HL-60/S4 treated with retinoic acid at 250 ng/mL for 4 days and 3 days (cell line): Measurements from ENCODE around the gene TDRD6.
"Not testable (repeated sequence)": the region's sequence is repeated elsewhere in the genome, so short reads cannot be mapped to it uniquely, and the experiment has no call there.

Experiments used
- in situ Hi-C: fragments of 300-500 bp; cut with MboI; formaldehyde crosslinking; loops from 2 replicates; pipeline ENCODE4 v1.7.0; 2022; ENCODE audit warnings: low sequenced_read_pairs

The TDRD6 gene

GRCh38 chr6:46687619-46688097, at the start of gene TDRD6:
Gene TDRD6 (plus strand): TSS chr6:46687885. CDS start chr6:46688129, 244 bp downstream.
- in situ Hi-C loops: no loop called here

DNA sequence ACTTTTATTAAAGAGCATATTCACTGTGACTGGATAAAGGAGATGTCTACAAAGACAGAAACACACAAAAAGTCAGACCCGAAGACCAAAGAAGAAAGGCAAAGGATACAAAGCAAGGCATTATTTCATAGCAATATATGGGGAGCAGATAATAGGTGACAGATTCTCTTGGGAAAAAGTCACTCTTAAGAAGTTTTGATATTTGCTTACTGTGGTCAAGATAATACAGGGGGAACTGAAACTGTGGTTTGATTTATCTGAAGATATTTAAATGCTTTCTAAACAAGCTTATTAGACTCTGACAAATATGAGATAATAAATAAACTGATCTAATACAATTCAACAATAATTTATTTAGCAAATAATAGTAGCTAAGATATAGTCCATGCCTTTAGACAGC, 49.8 kb upstream of the TDRD6 start:
- in situ Hi-C loops: no loop called here

DNA sequence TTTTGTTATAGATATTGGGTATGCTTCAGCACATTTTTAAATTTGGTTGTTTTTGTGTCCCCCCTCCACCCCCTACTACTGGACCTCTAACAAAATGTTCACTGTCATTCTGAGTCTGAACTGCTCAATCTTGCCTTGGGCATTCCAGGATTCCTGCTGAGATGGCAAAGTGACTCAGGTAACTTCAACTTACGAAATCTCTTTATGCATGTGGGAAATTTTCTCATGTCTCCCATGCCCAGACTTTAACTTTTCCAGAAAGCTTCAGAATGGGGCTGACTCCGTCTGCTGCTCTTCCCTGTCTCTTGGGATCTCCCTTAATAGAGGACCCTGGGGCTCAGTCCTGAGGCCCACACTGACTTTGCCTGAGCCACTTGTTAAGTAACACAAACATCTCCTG, 49.0 kb upstream of the TDRD6 start:
- in situ Hi-C loops: no loop called here

GRCh38 chr6:46642928-46643751, 44.5 kb upstream of the TDRD6 start:
- in situ Hi-C loops: no loop called here

- in situ Hi-C loops: no loop called here
Observed at GRCh38 chr6:46645265-46645664, 42.4 kb upstream of the TDRD6 start.

DNA sequence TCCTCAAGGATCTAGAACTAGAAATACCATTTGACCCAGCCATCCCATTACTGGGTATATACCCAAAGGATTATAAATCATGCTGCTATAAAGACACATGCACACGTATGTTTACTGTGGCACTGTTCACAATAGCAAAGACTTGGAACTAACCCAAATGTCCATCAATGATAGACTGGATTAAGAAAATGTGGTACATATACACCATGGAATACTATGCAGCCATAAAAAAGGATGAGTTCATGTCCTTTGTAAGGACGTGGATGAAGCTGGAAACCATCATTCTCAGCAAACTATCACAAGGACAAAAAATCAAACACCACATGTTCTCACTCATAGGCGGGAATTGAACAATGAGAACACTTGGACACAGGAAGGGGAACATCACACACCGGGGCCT, 39.6 kb upstream of the TDRD6 start:
- in situ Hi-C loops: not testable (repeated sequence)

DNA sequence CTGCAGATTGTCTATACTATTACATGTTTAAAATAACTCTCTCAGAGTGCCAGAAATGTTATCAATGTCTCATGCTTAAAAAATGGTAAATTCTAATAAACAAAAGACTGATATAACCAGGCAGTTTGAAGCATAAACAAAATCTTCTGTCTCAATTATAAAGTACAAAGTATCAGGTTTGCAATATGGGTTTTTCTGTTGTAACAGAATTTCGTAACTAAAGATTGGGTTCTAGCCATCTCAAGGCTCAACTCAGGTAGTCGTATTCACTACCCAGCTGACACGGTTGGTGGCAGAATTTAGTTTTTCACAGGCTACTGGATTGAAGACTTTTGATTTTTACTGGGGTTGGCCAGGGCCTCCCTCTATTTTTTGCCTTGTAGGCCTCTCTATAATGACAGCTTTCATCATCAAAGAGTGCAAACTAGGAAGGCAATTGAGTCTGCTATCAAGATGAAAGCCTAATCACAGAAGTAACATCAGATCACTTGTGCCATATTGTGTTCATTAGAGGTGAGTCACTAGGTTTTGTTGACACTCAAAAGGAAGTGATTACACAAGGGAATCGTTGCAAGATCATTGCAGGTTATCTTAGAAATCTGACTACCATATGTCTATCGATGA, 38.7 kb upstream of the TDRD6 start:
- in situ Hi-C loops: no loop called here

DNA sequence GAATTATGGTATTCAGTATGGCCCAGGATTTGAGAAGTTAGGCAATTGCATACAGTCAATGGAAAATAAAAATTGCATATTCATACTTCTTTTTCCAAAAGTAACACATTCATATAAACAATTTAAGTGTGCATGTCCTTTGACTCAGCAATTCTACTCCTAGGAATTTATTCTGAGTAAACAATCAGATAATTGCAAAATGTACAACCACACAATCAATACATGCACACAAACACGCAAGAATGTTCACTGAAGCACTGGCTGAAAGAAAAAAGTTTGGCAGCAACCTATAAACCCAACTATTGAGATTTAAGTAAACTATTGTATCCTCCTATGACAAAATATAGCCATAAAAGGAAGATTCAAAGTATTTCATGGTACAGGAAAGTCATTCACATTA, 36.7 kb upstream of the TDRD6 start:
- in situ Hi-C loops: no loop called here

DNA sequence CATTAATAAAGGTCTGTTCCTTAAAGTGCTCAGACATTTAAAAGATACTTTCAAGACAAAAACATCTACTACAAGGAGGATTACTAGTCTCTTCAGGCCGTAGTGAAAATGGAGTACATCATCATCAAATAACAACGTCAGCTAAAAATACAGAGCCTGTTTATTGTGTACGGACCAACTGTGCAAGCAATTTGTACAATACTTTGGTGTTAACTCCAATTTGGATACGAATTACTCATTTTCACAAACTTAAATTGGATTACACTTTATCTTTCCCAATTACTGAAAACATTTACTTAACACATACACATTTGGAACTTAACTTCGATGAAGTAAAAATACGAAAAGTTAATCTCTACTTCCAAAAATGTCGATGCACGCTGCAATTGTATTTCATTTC, 35.9 kb upstream of the TDRD6 start:
- in situ Hi-C loops: no loop called here

- in situ Hi-C loops: no loop called here
Observed at GRCh38 chr6:46652232-46652602, 35.5 kb upstream of the TDRD6 start.

DNA sequence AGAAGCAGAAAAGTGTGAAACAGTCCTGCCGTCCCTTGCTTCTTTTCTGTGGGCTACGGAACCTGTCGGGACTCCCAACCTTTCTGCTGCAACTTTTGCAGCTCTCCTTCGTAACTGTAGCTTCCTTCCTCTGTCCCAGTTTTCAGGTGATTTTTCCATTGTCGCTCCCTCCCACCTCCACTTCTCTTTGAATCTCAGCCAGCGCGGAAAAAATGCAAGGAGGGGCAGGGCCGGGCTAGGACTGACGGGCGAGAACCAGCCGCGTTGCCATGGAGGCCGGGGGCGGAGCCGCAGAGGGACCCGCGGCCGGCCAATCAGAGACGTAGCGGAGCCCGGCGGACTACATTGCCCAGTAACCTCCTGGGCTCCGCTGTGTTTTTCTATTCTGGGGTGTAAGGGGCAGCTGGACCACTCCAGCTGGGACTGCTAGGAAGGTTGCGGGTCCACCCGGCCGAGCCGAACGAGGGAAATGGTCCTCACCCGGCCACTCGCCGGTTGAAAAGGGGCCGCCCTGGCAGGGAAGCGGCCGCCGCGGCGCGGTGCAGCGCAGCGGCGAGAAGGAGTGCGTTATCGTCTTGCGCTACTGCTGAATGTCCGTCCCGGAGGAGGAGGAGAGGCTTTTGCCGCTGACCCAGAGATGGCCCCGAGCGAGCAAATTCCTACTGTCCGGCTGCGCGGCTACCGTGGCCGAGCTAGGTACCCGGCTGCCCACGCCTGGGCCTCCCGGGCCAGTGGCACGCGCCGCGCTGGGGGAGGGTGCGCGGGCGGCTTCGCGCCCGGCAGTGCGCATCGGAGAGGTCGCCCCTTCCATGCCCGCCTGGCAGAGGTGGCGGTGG, 34.9 kb upstream of the TDRD6 start, which contains the start of the genes CYP39A1 and SLC25A27:
TSS of gene CYP39A1 (minus strand) at position 216 of the 836 bp plus-strand sequence. CDS start 236 bp downstream, outside the sequence.
TSS of gene SLC25A27 (plus strand) at position 373 of the 836 bp plus-strand sequence. CDS start at position 591, 218 bp downstream.
- in situ Hi-C loops: no loop called here

DNA sequence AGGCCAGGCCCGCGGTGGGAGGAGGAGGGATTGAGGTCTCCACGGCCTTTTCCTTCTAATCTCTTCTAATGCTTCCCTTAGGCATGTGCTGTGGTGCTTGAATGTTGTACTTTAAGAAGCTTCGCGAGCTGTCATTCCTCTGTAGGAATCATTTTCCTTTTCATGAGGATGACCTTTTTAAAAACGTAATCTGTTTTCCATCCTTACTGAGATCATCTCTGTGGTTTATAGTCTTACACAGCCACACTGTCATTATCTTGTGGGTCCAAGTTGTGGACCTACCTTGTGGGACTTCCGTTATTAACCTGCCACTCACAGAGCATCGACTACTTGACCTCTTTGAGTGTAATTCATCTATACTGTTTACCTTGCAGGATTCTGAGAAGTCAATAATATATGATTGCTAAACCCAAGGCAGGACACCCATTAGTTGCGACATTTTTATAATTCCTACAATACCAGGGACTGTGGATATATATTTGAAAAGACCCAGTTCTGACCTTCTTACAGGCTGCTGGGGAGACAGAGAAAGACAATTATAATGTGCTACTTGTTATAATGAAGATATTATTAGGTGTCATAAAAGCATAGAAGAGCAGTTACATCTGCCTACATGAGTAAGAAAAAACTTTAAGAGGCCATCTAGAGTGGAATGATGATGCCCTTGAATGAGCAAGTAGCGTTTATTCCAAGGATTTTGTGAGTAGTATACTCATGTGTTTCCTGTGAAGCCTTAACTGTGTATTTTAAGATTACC, 34.1 kb upstream of the TDRD6 start:
- in situ Hi-C loops: no loop called here

DNA sequence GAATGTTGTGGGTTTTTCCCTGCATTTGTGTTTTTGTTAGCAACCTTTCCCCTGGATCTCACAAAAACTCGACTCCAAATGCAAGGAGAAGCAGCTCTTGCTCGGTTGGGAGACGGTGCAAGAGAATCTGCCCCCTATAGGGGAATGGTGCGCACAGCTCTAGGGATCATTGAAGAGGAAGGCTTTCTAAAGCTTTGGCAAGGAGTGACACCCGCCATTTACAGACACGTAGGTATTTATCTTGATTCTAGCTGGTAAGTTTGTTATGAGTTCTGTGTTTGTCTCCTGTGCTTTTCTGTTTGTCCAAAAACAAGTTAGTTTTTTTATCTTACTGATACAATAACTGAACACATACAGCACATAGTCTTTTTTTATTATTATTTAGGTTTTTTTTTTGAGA, 31.9 kb upstream of the TDRD6 start:
- in situ Hi-C loops: no loop called here

GRCh38 chr6:46657642-46658041, 30.0 kb upstream of the TDRD6 start:
- in situ Hi-C loops: no loop called here

- in situ Hi-C loops: no loop called here
Observed at GRCh38 chr6:46661483-46661882, 26.2 kb upstream of the TDRD6 start.

- in situ Hi-C loops: no loop called here
Observed at GRCh38 chr6:46667377-46667776, 20.3 kb upstream of the TDRD6 start.

DNA sequence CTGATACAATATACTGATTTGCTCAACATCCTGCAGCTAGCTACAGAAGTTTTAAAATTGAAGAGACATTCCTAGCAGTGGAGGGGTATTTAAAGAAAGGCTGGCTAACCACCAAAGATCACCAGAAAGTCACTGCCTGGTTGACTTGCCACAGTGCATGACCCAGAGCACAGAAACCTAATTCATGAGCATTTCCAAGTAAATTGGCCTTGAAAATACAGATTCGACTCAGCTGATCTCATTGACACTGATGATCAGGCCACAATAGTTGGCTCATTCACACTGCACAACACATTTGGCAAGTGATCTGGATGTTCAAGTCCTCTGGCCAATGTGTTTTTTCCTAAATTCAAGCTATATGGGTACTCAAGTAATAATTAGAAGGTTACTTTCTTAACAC, 13.3 kb upstream of the TDRD6 start:
- in situ Hi-C loops: no loop called here

GRCh38 chr6:46676604-46677313, 10.9 kb upstream of the TDRD6 start:
- in situ Hi-C loops: no loop called here

- in situ Hi-C loops: no loop called here
Observed at GRCh38 chr6:46677314-46677654, 10.4 kb upstream of the TDRD6 start.

GRCh38 chr6:46684771-46685170, 2.9 kb upstream of the TDRD6 start:
- in situ Hi-C loops: no loop called here
